K562 (cell line): ENCODE data around the gene MYO1F. TPM values are rescaled to one million over a fixed set of nuclear protein-coding genes. Genes with fewer than 3 reads are reported as not detected.

Source experiments
- ADNP ChIP-seq: fragments of 200-800 bp; sonication (Bioruptor generic); IDR thresholded peaks from 2 replicates; pipeline ENCODE4 v1.6.1; 2016; ENCODE audit warnings: missing genetic modification characterization, missing compliant biosample characterization
- BCOR ChIP-seq: fragments of 450-650 bp; IDR thresholded peaks from 2 replicates; pipeline ENCODE4 v1.6.1; 2016
- BRF1 ChIP-seq: IDR thresholded peaks from 3 replicates; pipeline ENCODE4 v1.6.1; 2011; ENCODE audit warnings: borderline replicate concordance, mild to moderate bottlenecking; ENCODE audit not compliant: insufficient read length; ENCODE audit errors: extremely low read depth
- CBX5 ChIP-seq: IDR thresholded peaks from 2 replicates; pipeline ENCODE4 v1.6.1; 2014; ENCODE audit warnings: low read depth, borderline replicate concordance
- CREM ChIP-seq: IDR thresholded peaks from 2 replicates; pipeline ENCODE4 v1.6.1; 2014; ENCODE audit warnings: antibody characterized with exemption, low read depth
- CTBP1 ChIP-seq: fragments of 450-650 bp; IDR thresholded peaks from 2 replicates; pipeline ENCODE4 v1.6.1; 2016; ENCODE audit warnings: borderline replicate concordance
- CXXC5 ChIP-seq: fragments of 250-450 bp; sonication (Bioruptor Pico); IDR thresholded peaks from 2 replicates; pipeline ENCODE4 v1.8.0; 2022; ENCODE audit warnings: inconsistent platforms, mild to moderate bottlenecking, moderate library complexity
- ELF1 ChIP-seq: fragments of 200-800 bp; sonication (Bioruptor generic); IDR thresholded peaks from 2 replicates; pipeline ENCODE4 v1.6.1; 2016; ENCODE audit warnings: missing genetic modification characterization, missing compliant biosample characterization
- ETV5 ChIP-seq: sonication (generic); formaldehyde crosslinking; IDR thresholded peaks from 2 replicates; pipeline ENCODE4 v1.4.0; 2020; ENCODE audit warnings: low read depth, mild to moderate bottlenecking, missing genetic modification reagents
- HDAC1 ChIP-seq, 2 experiments: fragments of 450-650 bp; IDR thresholded peaks; 2 replicates each; pipeline ENCODE4 v1.6.1; 2016 to 2017; ENCODE audit warnings: inconsistent platforms in 1 of 2, mild to moderate bottlenecking in 1 of 2, moderate library complexity in 1 of 2
- HMBOX1 ChIP-seq: sonication (generic); IDR thresholded peaks from 2 replicates; pipeline ENCODE4 v1.6.1; 2016
- KLF6 ChIP-seq: fragments of 250-450 bp; sonication (Bioruptor Pico); IDR thresholded peaks from 2 replicates; pipeline ENCODE4 v1.4.0; 2020; ENCODE audit warnings: mild to moderate bottlenecking, moderate library complexity, borderline replicate concordance
- LARP7 ChIP-seq: fragments of 450-650 bp; IDR thresholded peaks from 2 replicates; pipeline ENCODE4 v1.6.1; 2016
- NBN ChIP-seq: fragments of 450-650 bp; IDR thresholded peaks from 2 replicates; pipeline ENCODE4 v1.6.1; 2016; ENCODE audit warnings: low read depth, mild to moderate bottlenecking
- POLR2G ChIP-seq: fragments of 200-400 bp; formaldehyde crosslinking; IDR thresholded peaks from 2 replicates; pipeline ENCODE4 v1.6.1; 2017; ENCODE audit warnings: low read depth, mild to moderate bottlenecking, antibody characterized with exemption, low read length, moderate library complexity
- PYGO2 ChIP-seq: fragments of 450-650 bp; IDR thresholded peaks from 2 replicates; pipeline ENCODE4 v1.6.1; 2016; ENCODE audit warnings: mild to moderate bottlenecking, missing genetic modification characterization, moderate library complexity, missing compliant biosample characterization
- RBM25 ChIP-seq: fragments of 200-400 bp; formaldehyde crosslinking; IDR thresholded peaks from 2 replicates; pipeline ENCODE4 v1.6.1; 2018; ENCODE audit warnings: low read length, low read depth, moderate library complexity; ENCODE audit not compliant: severe bottlenecking
- SAFB ChIP-seq: fragments of 200-400 bp; formaldehyde crosslinking; IDR thresholded peaks from 2 replicates; pipeline ENCODE4 v1.6.1; 2017; ENCODE audit warnings: low read depth, low read length, borderline replicate concordance
- SRSF1 ChIP-seq: fragments of 200-400 bp; formaldehyde crosslinking; IDR thresholded peaks from 2 replicates; pipeline ENCODE4 v1.6.1; 2017; ENCODE audit warnings: mild to moderate bottlenecking, low read depth, low read length, moderate library complexity
- TFE3 ChIP-seq: fragments of 450-650 bp; formaldehyde crosslinking; IDR thresholded peaks from 2 replicates; pipeline ENCODE4 v1.4.0; 2020; ENCODE audit warnings: mild to moderate bottlenecking, mixed read lengths
- XRCC5 ChIP-seq: fragments of 200-400 bp; formaldehyde crosslinking; IDR thresholded peaks from 2 replicates; pipeline ENCODE4 v1.6.1; 2017; ENCODE audit warnings: low read depth, mild to moderate bottlenecking, low read length
- ZNF263 ChIP-seq: sonication (generic); formaldehyde crosslinking; IDR thresholded peaks from 2 replicates; pipeline ENCODE4 v1.8.0; 2022; ENCODE audit warnings: mild to moderate bottlenecking, missing genetic modification reagents, borderline replicate concordance
- ZNF3 ChIP-seq: fragments of 250-450 bp; sonication (Bioruptor Pico); IDR thresholded peaks from 2 replicates; pipeline ENCODE4 v1.5.0; 2021; ENCODE audit warnings: mild to moderate bottlenecking, moderate library complexity
- ZNF316 ChIP-seq: fragments of 450-650 bp; IDR thresholded peaks from 2 replicates; pipeline ENCODE4 v1.6.1; 2016
- ZNF444 ChIP-seq: fragments of 250-450 bp; sonication (Bioruptor Pico); IDR thresholded peaks from 2 replicates; pipeline ENCODE4 v1.4.0; 2020; ENCODE audit warnings: mild to moderate bottlenecking, moderate library complexity
- ZNF79 ChIP-seq: fragments of 250-450 bp; sonication (Bioruptor Pico); IDR thresholded peaks from 2 replicates; pipeline ENCODE4 v1.4.0; 2020; ENCODE audit warnings: low read depth, mild to moderate bottlenecking, moderate library complexity
- polyA plus RNA-seq, 8 experiments: library from polyadenylated mRNA; depleted of rRNA in 4 of 8; stranded (reverse) in 5 of 8; unstranded in 3 of 8; fragments of >200 nt; fragmentation: Nextera tagmentation in 2 of 8; fragmentation: Illumina TruSeq in 1 of 8; extraction: Ambion mirVana in 2 of 8; extraction: Trizol in 1 of 8; gene quantifications; 2 replicates each; pipeline versions ENCODE4 v1.2.1 to v1.2.3, GENCODE V29; 2011 to 2014; ENCODE audit warnings: inconsistent platforms in 1 of 8, missing spikeins in 1 of 8
- total RNA-seq, 7 experiments: library from RNA; depleted of rRNA in 6 of 7; stranded (reverse); fragments of >200 nt in 6 of 7; fragmentation: Illumina TruSeq in 2 of 7; extraction: Trizol in 2 of 7; gene quantifications; 2 replicates each; pipeline versions ENCODE4 v1.2.1 to v1.2.3, GENCODE V29; 2011 to 2021; ENCODE audit warnings: low replicate concordance in 1 of 7
- TF ChIP-seq, protein P1 (sequence below): IDR thresholded peaks from 2 replicates; pipeline ENCODE4 v1.6.1; 2011; ENCODE audit not compliant: insufficient read length; ENCODE audit errors: extremely low read depth
- TF ChIP-seq, protein P2 (sequence below): fragments of 250-450 bp; sonication (Bioruptor Pico); IDR thresholded peaks from 2 replicates; pipeline ENCODE4 v1.8.0; 2022; ENCODE audit warnings: inconsistent platforms, mild to moderate bottlenecking, moderate library complexity, borderline replicate concordance

MYO1F gene
- total and polyA plus RNA-seq, 9 of the 15 experiments (the other 6 are each of a cell fraction or from before 2014, with no cell fraction given) = 0.78 to 9.4 (median 4.3) TPM

- TF ChIP-seq SRSF1 (no peak), CTBP1 (no peak), ZNF79 (CRISPR knock-in tag) (no peak), ZNF316 (no peak), ETV5 (CRISPR knock-in tag) (no peak), ZNF444 (CRISPR knock-in tag) (no peak), BCOR (peak; percentile 97), POLR2G (no peak), ELF1 (tag) (no peak), RBM25 (peak; percentile 91), KLF6 (no peak), HDAC1 (IDR thresholded peaks at IDR 0.05) (0 out of 4 replicates have a peak, but pooled peaks of 1 of the 2 experiments have one; percentile 26), CBX5 (no peak), CXXC5 (CRISPR knock-in tag) (no peak), ZNF3 (CRISPR knock-in tag) (no peak), XRCC5 (no peak), SAFB (no peak), HMBOX1 (no peak), TFE3 (no peak), LARP7 (no peak), NBN (no peak), PYGO2 (tag) (no peak), CREM (no peak), ADNP (tag) (peak; percentile 83), ZNF263 (CRISPR knock-in tag) (no peak), BRF1 (no peak)
- TF ChIP-seq, protein P1, sequence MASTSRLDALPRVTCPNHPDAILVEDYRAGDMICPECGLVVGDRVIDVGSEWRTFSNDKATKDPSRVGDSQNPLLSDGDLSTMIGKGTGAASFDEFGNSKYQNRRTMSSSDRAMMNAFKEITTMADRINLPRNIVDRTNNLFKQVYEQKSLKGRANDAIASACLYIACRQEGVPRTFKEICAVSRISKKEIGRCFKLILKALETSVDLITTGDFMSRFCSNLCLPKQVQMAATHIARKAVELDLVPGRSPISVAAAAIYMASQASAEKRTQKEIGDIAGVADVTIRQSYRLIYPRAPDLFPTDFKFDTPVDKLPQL = no peak
- TF ChIP-seq, protein P2, sequence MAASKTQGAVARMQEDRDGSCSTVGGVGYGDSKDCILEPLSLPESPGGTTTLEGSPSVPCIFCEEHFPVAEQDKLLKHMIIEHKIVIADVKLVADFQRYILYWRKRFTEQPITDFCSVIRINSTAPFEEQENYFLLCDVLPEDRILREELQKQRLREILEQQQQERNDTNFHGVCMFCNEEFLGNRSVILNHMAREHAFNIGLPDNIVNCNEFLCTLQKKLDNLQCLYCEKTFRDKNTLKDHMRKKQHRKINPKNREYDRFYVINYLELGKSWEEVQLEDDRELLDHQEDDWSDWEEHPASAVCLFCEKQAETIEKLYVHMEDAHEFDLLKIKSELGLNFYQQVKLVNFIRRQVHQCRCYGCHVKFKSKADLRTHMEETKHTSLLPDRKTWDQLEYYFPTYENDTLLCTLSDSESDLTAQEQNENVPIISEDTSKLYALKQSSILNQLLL (CRISPR knock-in tag) = no peak
These were observed 34.2 kb upstream of the MYO1F start (continued) for GRCh38 chr19:8611391-8611876.
